NOMO-1 (cell line): Measurements from ENCODE around the gene ACKR2.

Experiments
- DNase-seq, 2 experiments: peaks; one replicate each; lab custom pipeline; 2025; ENCODE audit not compliant: unreplicated experiment in 2 of 2; lab: John Stamatoyannopoulos, UW

ACKR2 gene, protein sequence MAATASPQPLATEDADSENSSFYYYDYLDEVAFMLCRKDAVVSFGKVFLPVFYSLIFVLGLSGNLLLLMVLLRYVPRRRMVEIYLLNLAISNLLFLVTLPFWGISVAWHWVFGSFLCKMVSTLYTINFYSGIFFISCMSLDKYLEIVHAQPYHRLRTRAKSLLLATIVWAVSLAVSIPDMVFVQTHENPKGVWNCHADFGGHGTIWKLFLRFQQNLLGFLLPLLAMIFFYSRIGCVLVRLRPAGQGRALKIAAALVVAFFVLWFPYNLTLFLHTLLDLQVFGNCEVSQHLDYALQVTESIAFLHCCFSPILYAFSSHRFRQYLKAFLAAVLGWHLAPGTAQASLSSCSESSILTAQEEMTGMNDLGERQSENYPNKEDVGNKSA

DNA sequence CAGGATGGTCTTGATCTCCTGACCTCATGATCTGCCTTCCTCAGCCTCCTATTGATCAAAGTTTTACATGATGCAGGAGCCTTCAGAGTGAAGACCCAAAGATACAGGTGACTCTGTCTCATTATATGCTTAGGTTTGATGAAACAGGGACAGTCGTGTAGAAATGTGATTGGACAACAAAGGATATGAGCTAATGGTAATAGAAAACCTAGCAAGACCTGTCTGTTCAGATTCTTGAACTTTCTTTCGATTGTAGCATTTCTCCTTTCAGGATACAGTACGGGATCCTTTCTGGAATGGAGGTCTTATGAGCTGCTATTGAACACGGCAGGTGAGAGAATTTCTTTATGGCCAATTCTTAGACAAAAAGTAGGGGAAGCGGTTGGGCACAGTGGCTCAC is at the start of gene ACKR2:
ACKR2 (plus strand) TSS at position 244 of the 400 bp plus-strand sequence. CDS start 55,058 bp downstream, outside the sequence.
- no peak for DNase-seq

DNA sequence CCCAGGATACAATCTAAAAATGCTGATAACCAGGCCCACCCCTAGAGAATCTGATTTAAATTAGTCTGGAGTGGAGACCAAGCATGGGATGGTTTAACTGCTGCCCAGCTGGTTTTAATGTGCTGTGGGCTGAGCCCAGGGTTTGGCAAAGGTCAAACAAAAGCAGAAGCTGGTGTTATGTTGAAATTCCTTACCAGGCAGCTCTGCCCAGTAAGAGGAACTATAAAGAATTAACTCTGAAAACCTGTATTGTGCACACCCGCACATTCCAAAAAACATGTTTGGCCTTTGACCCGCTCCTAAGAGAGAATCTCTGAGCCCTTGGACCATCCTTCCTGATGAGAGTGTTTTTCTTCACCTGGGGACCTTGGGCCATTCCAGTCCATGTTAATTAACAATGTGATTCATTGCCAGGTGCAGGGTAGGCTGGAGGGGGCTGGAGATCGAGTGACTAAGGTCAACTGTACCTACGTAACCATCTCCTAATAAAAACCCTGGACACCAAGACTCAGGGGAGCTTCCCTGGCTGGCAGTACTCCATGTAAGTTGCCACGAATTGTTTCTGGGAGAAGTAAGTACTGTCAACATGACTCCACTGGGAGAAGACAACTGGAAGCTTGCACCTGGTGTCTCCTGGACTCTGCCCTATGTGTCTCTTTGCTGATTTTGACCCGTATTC is 47.1 kb upstream of the ACKR2 start:
- DNase-seq: peak; percentile 78 to 94

DNA sequence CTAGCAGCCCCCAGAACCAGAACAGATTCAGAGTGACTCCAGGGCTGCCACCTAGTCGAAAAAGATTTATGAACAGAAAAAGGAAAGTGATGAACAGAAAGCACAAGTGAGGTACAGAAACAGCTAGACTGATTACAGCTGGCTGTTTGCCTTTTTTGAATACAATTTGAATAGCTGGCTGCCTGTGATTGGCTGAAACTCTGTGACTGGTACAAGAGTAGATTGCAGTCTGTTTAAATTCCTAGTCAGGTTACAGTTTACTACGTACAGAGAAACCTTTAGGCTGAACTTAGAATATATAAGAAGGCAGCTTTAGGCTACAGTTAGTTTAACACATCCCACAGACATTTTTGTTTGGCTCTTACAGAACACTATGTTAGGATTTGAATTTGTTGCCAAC is 46.2 kb upstream of the ACKR2 start:
- no peak for DNase-seq

DNA sequence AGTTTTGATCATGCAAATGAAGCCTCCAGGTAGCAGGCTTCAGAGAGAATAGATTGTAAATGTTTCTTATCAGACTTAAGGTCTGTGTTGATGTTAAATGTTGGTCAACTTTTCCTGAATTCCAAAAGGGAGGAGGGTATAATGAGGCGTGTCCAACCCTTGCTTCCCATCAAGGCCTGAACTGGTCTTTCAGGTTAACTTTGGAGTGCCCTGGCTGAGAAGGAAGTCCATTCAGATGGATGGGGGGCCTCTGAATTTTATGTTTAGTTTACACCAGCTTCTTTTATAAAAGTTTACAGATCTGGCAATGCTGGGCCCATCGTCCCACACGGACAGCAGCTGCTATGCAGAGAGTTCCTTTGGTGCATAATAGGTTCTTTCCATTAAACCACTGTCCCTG is 45.1 kb upstream of the ACKR2 start:
- DNase-seq: no peak

DNA sequence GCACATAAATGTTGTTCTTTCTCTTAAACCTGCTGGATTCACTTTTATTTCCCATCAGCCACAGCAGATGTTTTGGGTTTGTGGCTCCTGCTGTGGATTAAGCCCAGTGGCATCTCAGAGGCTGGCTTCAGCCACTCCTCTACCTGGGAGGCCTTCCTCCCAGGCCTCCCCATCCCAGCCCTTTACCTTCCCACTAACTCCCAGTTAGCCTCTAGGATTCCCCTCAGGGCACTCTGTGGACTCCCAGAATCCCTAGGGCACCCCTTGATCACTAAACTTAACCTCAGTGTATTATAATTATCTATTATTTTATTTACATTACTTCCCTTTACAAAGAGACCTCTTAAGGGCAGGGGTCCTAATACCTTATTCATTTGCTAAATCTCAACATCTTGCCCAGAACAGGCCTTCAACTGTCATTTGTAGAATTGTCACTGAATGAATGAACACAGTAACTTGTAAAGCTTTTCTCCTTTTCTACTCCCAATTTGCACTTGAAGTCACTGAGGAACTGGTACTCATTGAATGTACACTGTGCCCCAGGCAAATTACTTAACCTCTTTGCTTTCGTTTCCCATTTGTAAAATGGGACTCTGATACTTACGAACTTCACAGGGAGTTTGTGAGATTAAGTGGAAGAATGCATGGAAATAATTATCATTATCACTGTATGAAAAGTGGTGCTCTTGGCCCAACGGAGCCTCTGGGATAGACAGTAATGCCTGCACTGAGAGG is 44.5 kb upstream of the ACKR2 start:
- peak; percentile 22 to 72 for DNase-seq

DNA sequence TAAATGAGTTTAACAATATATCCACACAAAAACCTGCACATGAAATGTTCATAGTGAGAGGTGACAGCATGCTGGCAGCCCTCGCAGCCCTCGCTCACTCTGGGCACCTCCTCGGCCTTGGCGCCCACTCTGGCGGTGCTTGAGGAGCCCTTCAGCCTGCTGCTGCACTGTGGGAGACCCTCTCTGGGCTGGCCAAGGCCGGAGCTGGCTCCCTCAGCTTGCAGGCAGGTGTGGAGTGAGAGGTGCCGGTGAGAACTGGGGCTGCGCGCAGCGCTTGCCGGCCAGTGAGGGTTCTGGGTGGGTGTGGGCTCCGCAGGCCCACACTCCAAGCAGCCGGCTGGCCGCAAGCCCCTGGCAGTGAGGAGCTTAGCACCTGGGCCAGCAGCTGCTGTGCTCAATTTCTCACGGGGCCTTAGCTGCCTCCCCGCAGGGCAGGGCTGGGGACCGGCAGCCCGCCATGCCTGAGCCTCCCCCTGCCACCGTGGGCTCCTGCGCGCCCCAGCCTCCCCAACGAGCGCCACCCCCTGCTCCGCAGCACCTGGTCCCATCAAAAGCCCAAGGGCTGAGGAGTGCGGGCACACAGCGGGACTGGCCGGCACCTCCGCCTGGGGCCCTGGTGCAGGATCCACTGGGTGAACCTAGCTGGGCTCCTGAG is 39.6 kb upstream of the ACKR2 start:
- no peak for DNase-seq

DNA sequence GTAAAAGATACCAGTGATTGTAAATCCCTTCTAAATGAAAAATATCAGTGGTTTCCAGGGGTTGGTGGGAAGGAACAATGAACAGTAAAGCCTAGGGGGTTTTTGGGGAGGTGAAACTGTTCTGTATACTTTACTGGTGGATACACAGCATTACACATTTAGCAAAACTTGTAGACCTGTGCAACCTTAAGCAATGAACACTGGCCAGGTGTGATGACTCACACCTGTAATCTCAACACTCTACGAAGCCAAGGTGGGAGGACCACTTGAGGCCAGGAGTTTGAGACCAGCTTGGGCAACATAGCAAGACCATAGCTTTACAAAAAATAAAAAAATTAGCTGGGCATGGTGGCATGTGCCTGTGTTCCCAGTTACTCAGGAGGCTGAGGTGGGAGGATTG is 38.0 kb upstream of the ACKR2 start:
- no peak for DNase-seq

DNA sequence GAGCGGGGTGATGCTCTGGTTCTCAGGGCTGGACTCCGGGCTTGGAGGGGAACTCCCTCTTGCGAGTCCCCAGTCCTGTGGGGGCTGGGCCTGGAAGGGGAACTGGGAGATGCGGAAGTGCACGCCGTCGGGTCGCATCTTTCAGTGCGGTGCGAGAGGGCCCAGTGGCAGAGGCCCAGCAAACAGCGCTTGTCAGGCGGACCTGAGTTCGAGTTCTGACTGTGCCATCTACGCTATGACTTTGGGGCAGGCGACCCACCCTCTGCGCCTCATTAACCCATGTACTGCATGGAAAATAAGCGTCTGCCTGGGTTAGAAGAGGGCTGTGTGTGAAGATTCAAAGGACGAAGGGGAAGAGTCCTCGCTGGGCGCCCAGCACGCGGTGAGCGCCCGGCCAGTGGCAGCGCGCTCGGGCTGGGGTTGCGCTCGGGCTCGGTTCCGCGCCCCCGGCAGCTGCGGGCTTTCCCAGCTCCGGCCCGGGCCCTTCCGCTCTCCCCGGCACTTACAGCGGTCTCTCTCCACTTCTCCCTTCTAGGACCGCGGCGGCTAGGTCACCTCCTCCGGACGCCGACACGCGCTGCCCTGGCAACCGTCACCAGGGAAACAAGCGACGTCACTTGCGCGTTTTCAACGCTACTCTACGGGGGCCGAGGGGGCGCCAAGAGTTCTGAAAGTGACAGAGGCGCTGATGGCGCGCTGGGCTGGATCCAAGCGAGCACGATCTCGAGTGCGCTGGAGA is 36.4 kb upstream of the ACKR2 start, which contains the start of gene CCDC13:
CCDC13 (minus strand) TSS at position 584 of the 739 bp plus-strand sequence. CDS start 14,908 bp downstream, outside the sequence.
- DNase-seq: peak; percentile 96

DNA sequence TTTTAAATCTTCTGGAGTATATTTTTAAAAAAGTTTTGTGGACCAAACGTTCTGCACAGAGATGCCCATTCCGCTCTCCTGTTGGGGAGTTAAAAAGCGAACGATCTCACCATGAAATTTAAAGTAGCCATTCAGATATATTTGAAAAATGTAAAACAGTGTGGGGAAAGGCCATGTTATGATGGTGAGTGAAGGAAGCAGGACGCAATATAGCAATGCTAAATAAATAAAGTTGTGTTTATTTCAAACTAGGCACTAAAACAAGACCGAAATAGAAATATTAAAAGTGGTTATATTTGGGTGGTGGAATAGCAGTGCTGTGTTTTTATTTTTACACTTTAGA is 35.9 kb upstream of the ACKR2 start:
- no peak for DNase-seq

DNA sequence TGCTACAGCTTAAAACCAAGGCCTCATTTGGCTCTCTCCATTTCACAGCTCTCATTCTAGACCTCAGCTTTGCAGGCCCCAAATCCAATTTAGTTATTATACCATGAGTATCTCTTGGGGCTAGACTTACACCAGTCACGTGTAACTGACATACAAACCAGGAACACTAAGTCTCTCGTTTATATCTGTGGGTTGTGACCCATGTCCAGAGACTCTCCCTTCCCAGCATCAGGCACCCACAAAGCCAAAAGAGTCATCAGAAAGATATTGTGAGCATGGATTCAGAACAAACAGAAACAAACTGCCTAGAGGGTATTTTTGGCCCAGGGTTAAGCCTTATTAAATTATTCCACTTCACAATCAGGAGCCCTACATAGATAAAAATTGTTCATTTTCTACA is 30.6 kb upstream of the ACKR2 start:
- no peak for DNase-seq

DNA sequence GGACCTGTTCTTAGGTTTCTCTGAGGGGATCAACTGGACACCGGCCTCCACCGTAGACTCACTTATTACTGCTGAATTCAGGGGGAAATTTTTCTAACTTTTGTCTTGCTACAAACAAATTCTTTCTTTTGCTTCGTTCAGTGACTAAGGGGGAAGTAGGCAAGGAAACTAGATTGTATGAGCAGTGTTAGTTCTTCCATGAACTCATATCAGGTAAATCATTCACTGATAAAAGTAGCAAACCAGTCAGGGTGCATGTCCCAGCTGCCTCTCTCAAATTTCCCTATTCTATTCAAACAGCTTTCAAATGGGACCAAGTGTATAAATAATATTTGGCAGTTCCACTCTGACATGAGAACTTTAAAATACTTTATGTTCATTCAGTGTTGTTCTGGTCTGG is 28.8 kb upstream of the ACKR2 start:
- no peak for DNase-seq

DNA sequence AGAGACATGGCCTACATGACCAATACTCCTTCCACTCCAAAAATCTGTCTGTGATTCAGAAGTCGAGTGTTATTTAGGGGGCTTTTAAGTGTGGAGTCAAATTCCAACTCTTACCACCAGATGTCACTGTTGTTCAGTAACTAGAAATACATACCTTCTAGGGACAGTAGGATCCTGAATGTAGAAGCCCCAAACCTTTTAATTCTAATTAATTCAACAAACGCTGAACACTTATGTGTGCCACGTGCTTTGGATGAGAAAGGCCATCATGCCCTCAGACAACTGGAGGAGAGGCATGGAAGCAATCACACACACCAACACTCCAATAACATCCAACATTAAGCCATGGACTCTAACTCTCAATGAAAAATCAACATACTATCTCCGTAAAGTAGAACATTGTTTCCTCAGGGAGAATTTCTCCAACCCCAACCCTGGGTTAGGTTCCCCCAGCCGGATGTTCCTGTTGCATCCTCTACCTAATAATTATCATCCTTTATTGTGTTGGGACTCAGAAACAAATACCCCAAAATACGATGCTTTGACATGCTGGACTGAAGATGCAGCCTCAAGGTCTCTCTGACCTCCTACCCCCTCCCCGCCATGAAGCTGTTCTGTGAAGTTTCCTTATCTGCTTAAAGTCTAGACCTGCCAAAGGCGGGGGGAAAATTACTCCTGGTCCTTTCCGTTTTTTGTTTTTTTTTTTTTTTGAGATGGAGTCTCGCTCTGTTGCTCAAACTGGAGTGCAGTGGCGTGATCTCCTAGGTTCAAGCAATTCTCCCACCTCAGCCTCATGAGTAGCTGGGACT is 28.1 kb upstream of the ACKR2 start:
- DNase-seq: peak in 1 of 2 experiments; percentile 50

DNA sequence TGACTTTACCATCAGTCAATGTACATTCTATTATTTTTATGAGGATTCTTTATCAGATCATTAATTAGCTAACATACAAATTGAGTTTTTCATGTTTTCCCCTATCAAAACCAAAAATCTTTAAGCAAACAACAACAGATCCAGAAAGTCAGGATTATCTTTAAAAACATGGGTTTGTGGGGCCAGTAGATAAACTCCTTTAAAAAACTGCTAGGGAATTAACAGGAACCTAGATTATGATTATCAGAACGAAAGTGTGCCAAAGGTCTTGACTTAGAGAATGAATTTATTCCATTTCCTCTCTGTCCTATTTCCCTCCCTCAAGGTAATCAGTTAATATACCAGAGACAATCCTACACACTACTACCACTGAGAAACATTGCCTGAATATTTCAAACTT is 23.0 kb upstream of the ACKR2 start:
- no peak for DNase-seq

DNA sequence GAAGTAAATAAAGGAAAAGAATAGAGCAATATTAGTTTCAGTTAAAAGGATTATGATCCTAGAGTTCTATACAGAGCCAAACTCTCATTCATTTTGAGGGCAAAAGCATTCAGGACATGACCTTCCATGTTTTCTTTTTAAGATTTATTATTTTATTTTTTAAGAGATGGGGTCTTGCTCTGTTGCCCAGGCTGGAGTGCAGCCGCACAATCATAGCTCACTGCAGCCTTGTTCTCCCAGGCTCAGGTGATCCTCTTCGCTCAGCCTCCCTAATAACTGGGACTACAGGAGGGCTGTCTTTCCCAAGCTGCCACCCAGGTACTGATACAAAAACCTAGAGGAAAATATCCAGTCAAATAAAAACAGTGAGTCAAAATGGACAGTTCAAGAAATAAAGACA is 22.6 kb upstream of the ACKR2 start:
- no peak for DNase-seq

DNA sequence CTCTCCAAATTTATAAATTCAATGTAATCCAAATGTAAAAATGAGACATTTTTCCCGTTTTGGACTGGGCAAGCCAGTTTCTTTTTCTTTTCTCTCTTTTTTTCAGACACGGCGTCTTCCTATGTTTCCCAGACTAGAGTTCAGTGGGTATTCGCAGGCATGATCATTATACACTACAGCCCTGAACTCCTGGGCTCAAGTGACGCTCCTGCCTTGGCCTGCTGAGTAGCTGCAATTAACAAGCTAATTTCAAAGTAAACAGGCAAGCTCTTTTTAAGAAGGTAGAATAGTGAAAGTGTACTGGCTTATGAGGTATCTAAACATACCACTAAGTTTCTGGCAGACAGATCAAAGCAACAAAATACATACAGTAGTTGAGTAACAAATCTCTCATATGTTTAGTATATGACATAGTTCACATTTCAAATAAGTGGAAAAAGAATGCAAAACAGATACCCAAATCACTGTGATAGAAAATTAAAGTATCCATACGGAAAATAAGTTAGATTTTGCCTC is 18.5 kb upstream of the ACKR2 start:
- no peak for DNase-seq

DNA sequence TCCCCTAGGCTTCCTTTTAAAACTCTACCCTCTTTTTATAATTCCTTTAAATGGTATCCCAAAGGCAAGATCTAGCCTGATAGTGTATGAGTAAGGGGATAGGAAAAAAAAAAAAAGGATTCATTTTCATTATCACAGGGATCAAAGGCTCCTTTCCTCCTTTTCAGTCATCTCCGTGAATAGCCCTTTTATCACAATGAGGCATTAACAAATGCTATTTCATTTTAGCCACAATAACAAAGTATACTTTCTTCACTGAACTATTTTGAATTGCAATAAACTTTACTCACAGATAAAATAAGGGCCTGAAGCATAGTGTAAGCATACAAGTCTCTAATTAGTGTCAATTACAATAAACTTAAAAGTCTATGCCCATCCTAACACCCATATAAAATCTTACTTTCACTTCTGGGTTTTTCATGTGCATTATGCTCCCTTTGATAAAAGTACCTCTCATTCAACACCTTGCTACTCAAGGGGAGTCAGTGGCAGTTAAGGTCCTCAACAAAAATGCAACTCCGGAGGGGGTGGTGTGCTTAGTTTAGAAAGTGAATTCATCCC is 13.5 kb upstream of the ACKR2 start:
- DNase-seq: no peak

DNA sequence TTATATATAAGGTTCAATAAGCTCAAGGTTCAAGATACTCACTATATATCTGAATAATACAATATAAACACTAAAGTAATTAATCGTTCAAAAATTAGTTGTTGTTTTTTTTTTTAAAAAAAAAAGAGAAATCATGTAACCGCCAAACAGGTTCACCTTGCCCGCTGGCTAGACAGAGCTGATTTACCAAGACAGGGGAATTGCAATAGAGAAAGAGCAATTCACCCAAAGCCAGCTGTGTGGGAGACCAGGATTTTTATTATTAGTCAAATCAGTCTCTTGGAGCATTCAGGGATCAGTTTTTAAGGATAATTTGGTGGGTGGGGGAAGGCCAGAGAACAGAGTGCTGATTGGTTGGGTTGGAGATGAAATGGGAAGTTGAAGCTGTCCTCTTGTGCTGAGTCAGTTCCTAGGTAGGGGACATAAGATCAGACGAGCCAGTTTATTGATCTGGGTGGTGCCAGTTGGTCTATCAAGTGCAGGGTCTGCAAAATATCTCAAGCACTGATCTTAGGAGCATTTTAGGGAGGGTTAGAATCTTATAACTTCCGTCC is 12.8 kb upstream of the ACKR2 start:
- DNase-seq: no peak

DNA sequence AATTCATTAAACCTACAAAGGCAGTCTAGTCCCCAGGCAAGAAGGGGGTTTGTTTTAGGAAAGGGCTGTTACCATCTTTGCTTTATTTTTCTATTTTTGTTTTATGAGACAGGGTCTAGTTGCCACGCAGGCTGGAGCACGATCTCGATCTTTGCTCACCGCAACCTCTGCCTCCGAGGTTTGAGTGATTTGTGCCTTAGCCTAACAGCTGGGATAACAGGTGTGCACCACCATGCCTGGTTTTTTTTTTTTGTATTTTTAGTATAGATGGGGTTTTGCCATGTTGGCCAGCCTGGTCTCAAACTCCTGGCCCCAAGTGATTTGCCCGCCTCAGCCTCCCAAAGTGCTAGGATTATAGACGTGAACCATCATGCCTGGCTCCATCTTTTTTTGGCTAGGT is 9.9 kb upstream of the ACKR2 start:
- DNase-seq: no peak

DNA sequence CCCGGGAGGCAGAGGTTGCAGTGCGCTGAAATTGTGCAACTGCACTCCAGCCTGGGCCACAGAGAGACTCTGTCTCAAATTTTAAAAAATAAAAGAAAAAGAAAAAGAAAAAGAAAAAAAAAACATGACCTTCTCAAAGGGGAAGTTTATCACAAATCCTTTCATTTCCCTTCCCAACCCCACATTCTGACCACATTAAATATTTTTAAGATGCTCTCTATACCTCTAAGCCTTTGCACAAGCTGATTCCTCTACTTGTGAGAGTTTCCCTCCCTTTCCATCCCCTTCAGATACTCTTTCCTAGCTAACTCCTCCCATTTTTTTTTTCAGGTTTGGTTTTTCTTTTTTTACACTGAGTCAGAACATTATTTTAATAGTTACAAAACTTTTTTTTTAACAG is 9.0 kb upstream of the ACKR2 start:
- no peak for DNase-seq
